Esophagus squamous epithelium (tissue), 5 donors: ENCODE measurements around the gene SLC4A7. TPM values are rescaled to one million over a fixed set of nuclear protein-coding genes. Genes with fewer than 3 reads are reported as not detected.
A peak's percentile ranks its signal among the peaks of the same experiment; 100 is the strongest.

Experiments used
- DNase-seq: peaks from one replicate; lab custom pipeline; 2025; lab: John Stamatoyannopoulos, UW
- H3K27ac ChIP-seq, 4 donors: fragments of 200-600 bp; sonication (generic); one replicate each; pipeline ENCODE4 v1.5.1; 2016 to 2019; ENCODE audit warnings: mild to moderate bottlenecking in 1 of 4
- H3K27me3 ChIP-seq, 4 donors: fragments of 200-600 bp; sonication (generic); 1 replicate in 3 of 4; 2 replicates in 1 of 4; pipeline versions ENCODE4 v1.5.1 to v1.6.0; 2017 to 2021; ENCODE audit warnings: antibody characterized with exemption in 1 of 4
- H3K36me3 ChIP-seq, 3 donors: fragments of 200-600 bp; sonication (generic); one replicate each; pipeline ENCODE4 v1.5.1; 2016 to 2019
- H3K4me1 ChIP-seq, 3 donors: fragments of 200-600 bp; sonication (generic); one replicate each; pipeline ENCODE4 v1.5.1; 2017 to 2019
- H3K4me3 ChIP-seq, 4 donors: fragments of 200-600 bp; sonication (generic); 1 replicate in 3 of 4; 2 replicates in 1 of 4; pipeline ENCODE4 v1.5.1; 2016 to 2019; ENCODE audit warnings: mild to moderate bottlenecking in 2 of 4, moderate library complexity in 1 of 4
- H3K9me3 ChIP-seq, 3 donors: fragments of 200-600 bp; sonication (generic); one replicate each; pipeline ENCODE4 v1.5.1; 2016 to 2019
- CTCF ChIP-seq, 6 experiments: fragments of 450-650 bp in 4 of 6; fragments of 200-600 bp in 2 of 6; sonication (generic) in 2 of 6; IDR thresholded peaks; one replicate each; pipeline ENCODE4 v1.5.1; 2016 to 2019; ENCODE audit warnings: antibody characterized with exemption in 6 of 6, mild to moderate bottlenecking in 4 of 6, moderate library complexity in 4 of 6
- POLR2A ChIP-seq, 4 donors: fragments of 450-650 bp; IDR thresholded peaks; one replicate each; pipeline ENCODE4 v1.6.1; 2017; ENCODE audit warnings: antibody characterized with exemption in 4 of 4, mild to moderate bottlenecking in 4 of 4, moderate library complexity in 3 of 4
- WGBS, 2 donors: methylation state at CpG; one replicate each; pipeline ENCODE4 v1.1.5; 2018; 5-methylcytosine and 5-hydroxymethylcytosine counted together
- intact Hi-C: fragments of 100-400 bp; cut with DNase I; formaldehyde crosslinking; loops from one replicate; pipeline ENCODE4 v1.15.0; 2022
- small RNA-seq, 4 donors: library from RNA; depleted of rRNA; stranded (forward); fragments of <200 nt; gene quantifications; one replicate each; pipeline ENCODE3, GENCODE V24; 2016
- total RNA-seq, 4 donors: library from RNA; depleted of rRNA; stranded (reverse); fragments of >200 nt; gene quantifications; one replicate each; pipeline ENCODE4 v1.1.0, GENCODE V29; 2016
- donor health status: DM: yes; HTN: yes; CAD: no.

The SLC4A7 gene
- total RNA-seq, 4 donors from 2014 or later, result 17.2 to 50.4 (median 30.5) TPM

GRCh38 chr3:27326202-27326601 is 158.0 kb downstream of the SLC4A7 start:
- peak overlapping the region; percentile 21 to 71 (median 66) for H3K27ac ChIP-seq

GRCh38 chr3:27325419-27325818 is 158.8 kb downstream of the SLC4A7 start:
- TF ChIP-seq CTCF (IDR thresholded peaks at IDR 0.05) (no peak), POLR2A (IDR thresholded peaks at IDR 0.05) (no peak)
- peak overlapping the region; percentile 21 to 71 (median 66) for H3K27ac ChIP-seq
- DNase-seq, result no peak
- no peaks in the 10 kb centered on the region for H3K27me3 ChIP-seq
- H3K36me3 ChIP-seq, result no peaks in the 10 kb centered on the region
- WGBS, 2 donors, result 90 to 100% methylated on average over 1 of the region's 1 CpG
- no peak overlapping the region for H3K4me3 ChIP-seq
- intact Hi-C loops, result no loop called here
- peaks cover 0 to 9% (median 0%) of the 10 kb centered on the region in 3 donors for H3K9me3 ChIP-seq
- H3K4me1 ChIP-seq, result peaks cover 0 to 30% (median 8%) of the 10 kb centered on the region in 3 donors

More at GRCh38 chr3:27326202-27326601, 158.0 kb downstream of the SLC4A7 start:
- WGBS, 2 donors, result 62 to 64% methylated on average over 1 of the region's 1 CpG
- DNase-seq, result no peak
- TF ChIP-seq CTCF (IDR thresholded peaks at IDR 0.05) (no peak), POLR2A (IDR thresholded peaks at IDR 0.05) (no peak)
- H3K9me3 ChIP-seq, result peaks cover 0 to 9% (median 0%) of the 10 kb centered on the region in 3 donors
- intact Hi-C loops, result no loop called here
- no peak overlapping the region for H3K4me3 ChIP-seq
- no peaks in the 10 kb centered on the region for H3K36me3 ChIP-seq
- H3K27me3 ChIP-seq, result no peaks in the 10 kb centered on the region
- H3K4me1 ChIP-seq, result peaks cover 0 to 23% (median 8%) of the 10 kb centered on the region in 3 donors

GRCh38 chr3:27324686-27325085 is 159.5 kb downstream of the SLC4A7 start:
- peaks cover 0 to 31% (median 8%) of the 10 kb centered on the region in 3 donors for H3K4me1 ChIP-seq
- WGBS, 2 donors, result 60 to 68% methylated on average over 2 of the region's 2 CpGs
- peaks cover 0 to 9% (median 0%) of the 10 kb centered on the region in 3 donors for H3K9me3 ChIP-seq
- H3K27me3 ChIP-seq, result no peaks in the 10 kb centered on the region
- H3K4me3 ChIP-seq, result no peak overlapping the region
- TF ChIP-seq POLR2A (IDR thresholded peaks at IDR 0.05), result no peak
- TF ChIP-seq CTCF (IDR thresholded peaks at IDR 0.05), result no peak
- DNase-seq, result no peak
- intact Hi-C loops, result no loop called here
- H3K36me3 ChIP-seq, result no peaks in the 10 kb centered on the region
- H3K27ac ChIP-seq, result peak overlapping the region in 2 of 4 donors; percentile 67 to 71

GRCh38 chr3:27323087-27323570 is 161.1 kb downstream of the SLC4A7 start:
- Histone ChIP-seq H3K4me1 (peaks cover 0 to 34% (median 8%) of the 10 kb centered on the region in 3 donors), H3K9me3 (no peaks in the 10 kb centered on the region), H3K4me3 (no peak overlapping the region), H3K36me3 (no peaks in the 10 kb centered on the region), H3K27ac (no peak overlapping the region), H3K27me3 (no peaks in the 10 kb centered on the region)
- intact Hi-C loops, result no loop called here
- DNase-seq, result no peak
- 68 to 71% methylated on average over 3 of the region's 3 CpGs for WGBS, 2 donors
- TF ChIP-seq POLR2A (IDR thresholded peaks at IDR 0.05) (no peak), CTCF (IDR thresholded peaks at IDR 0.05) (no peak)

Small RNA genes within 50 kb of the gene (small RNA-seq; reads per million reads assigned to genes)
- 0 reads per million in 4 donors for gene AC137675.1
- gene RNU1-96P, result 0 reads per million in 4 donors

Other genes starting within 250 kb of the SLC4A7 start
- 10 to 100 TPM in 1 of 4 donors, under 1 TPM in 3; 0.29 to 12.4 (median 0.61) TPM for gene NEK10, start 115.0 kb downstream of the SLC4A7 start, total RNA-seq
- under 1 TPM in 3 of 4 donors, not detected in 1; 0.18 to 0.23 (median 0.19) TPM for gene EOMES, start 237.9 kb upstream of the SLC4A7 start, total RNA-seq